ENCODE results near the gene NDUFV1.

Gene NDUFV1

DNA sequence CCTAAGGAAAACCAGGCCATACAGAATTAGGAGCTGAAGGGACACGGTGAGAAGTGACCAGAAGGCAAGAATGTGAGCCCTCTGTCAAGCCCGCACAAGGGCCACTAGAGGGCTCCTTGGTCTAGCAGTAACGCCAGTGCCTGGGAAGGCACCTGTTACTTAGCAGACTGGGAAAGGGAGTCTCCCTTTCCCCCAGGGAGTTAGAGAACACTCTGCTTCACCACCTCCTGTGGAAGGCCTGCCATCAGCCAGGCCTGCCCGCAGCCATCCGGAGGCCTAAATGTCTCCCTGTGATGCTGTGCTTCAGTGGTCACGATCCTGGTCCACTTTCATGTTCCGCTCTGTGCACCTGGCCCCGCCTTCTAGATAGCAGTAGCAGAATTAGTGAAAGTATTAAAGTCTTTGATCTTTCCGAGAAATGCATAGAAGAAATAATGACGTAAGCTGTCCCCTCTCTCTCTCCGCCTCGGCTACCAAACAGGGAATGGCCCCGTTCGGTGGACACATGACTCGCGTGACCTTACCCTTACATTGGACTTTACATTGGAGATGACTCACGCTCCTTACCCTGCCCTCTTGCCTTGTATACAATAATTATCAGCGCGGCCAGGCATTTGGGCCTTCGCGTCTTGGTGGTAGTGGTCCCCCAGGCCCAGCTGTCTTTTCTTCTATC lies 33.9 kb upstream of the NDUFV1 start:
- DNase-seq (ENCODE audit: low read depth, low spot score): no peak
- no peak overlapping the region for H3K4me3 ChIP-seq

GRCh38 chr11:67574938-67575337 lies 31.8 kb upstream of the NDUFV1 start:
- Histone ChIP-seq H3K9me3 (ENCODE audit: low read depth, low read length) (0 out of 2 replicates have a peak, but pooled peaks cover 4% of the 10 kb centered on the region), H3K9ac (ENCODE audit: insufficient read length) (no peak overlapping the region), H3K27ac (no peak overlapping the region), H3K36me3 (ENCODE audit: insufficient read depth, low read length) (no peaks in the 10 kb centered on the region), H3K4me3 (no peak overlapping the region)
- DNase-seq (ENCODE audit: low read depth, low spot score): no peak
- TF ChIP-seq FOXP2 (optimal IDR thresholded peaks at IDR 0.05; ENCODE audit: control extremely low read depth, extremely low read length, insufficient read depth) (no peak), EZH2 (IDR thresholded peaks at IDR 0.05) (no peak), POLR2AphosphoS5 (IDR thresholded peaks at IDR 0.05; ENCODE audit: borderline replicate concordance, low read depth, low read length) (no peak)

More for the DNA sequence above, 33.9 kb upstream of the NDUFV1 start:
- no peaks in the 10 kb centered on the region for H3K36me3 ChIP-seq (ENCODE audit: insufficient read depth, low read length)
- TF ChIP-seq POLR2AphosphoS5 (IDR thresholded peaks at IDR 0.05; ENCODE audit: borderline replicate concordance, low read depth, low read length) (no peak), EZH2 (IDR thresholded peaks at IDR 0.05) (no peak), FOXP2 (optimal IDR thresholded peaks at IDR 0.05; ENCODE audit: control extremely low read depth, extremely low read length, insufficient read depth) (no peak)
- H3K9me3 ChIP-seq (ENCODE audit: low read depth, low read length): 0 out of 2 replicates have a peak, but pooled peaks cover 4% of the 10 kb centered on the region
- H3K9ac ChIP-seq (ENCODE audit: insufficient read length): no peak overlapping the region
- no peak overlapping the region for H3K27ac ChIP-seq

DNA sequence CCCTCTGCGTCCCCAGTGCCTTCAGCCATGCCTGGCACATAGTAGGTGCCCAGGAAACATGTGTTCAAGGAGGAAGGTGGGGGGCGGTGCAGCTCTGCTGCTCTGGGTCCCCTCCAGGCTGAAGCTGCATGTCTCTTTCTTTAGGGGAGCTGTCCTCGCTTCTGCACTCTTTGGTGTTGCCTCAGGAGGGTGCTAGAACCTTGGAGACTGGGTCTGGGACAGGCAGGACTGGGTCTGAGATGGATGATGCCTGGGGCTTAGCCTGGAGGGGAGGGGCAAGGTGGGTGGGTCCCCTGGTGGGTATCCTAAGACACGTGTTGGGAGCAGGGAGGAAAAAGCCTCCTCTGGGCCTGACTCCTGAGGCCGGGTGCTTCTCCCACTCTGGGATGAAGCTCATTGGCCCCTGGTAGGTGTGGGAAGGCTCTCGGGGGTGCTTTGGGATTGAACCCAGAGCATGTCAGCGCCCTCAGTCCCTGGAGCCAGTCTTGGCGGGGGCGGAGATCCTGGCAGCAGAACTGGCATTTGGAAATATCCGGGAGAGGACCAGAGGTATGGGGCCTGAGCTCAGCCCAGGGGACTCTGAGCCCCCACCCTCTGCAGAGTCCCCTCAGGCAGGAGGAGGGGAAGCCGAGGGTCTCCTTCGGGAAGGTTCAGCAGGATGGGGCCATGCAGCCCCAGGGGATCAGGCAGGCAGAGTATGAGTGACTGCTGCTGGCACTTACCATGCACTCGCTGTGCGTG lies 29.8 kb upstream of the NDUFV1 start:
- TF ChIP-seq POLR2AphosphoS5 (IDR thresholded peaks at IDR 0.05; ENCODE audit: borderline replicate concordance, low read depth, low read length): no peak
- TF ChIP-seq FOXP2 (optimal IDR thresholded peaks at IDR 0.05; ENCODE audit: control extremely low read depth, extremely low read length, insufficient read depth): no peak
- no peak for TF ChIP-seq EZH2 (IDR thresholded peaks at IDR 0.05)
- Histone ChIP-seq H3K36me3 (ENCODE audit: insufficient read depth, low read length) (no peaks in the 10 kb centered on the region), H3K4me3 (no peak overlapping the region), H3K9ac (ENCODE audit: insufficient read length) (no peak overlapping the region), H3K27ac (no peak overlapping the region), H3K9me3 (ENCODE audit: low read depth, low read length) (0 out of 2 replicates have a peak, but pooled peaks cover 4% of the 10 kb centered on the region)
- DNase-seq (ENCODE audit: low read depth, low spot score): no peak

- DNase-seq (ENCODE audit: low read depth, low spot score): no peak
- no peak for TF ChIP-seq FOXP2 (optimal IDR thresholded peaks at IDR 0.05; ENCODE audit: control extremely low read depth, extremely low read length, insufficient read depth)
- no peak for TF ChIP-seq POLR2AphosphoS5 (IDR thresholded peaks at IDR 0.05; ENCODE audit: borderline replicate concordance, low read depth, low read length)
- no peak for TF ChIP-seq EZH2 (IDR thresholded peaks at IDR 0.05)
- Histone ChIP-seq H3K9me3 (ENCODE audit: low read depth, low read length) (no peaks in the 10 kb centered on the region), H3K4me3 (no peak overlapping the region), H3K9ac (ENCODE audit: insufficient read length) (no peak overlapping the region), H3K27ac (no peak overlapping the region), H3K36me3 (ENCODE audit: insufficient read depth, low read length) (no peaks in the 10 kb centered on the region)
Observed at GRCh38 chr11:67577951-67578350, 28.8 kb upstream of the NDUFV1 start.

GRCh38 chr11:67581469-67581868 lies 25.3 kb upstream of the NDUFV1 start:
- TF ChIP-seq EZH2 (IDR thresholded peaks at IDR 0.05) (no peak), POLR2AphosphoS5 (IDR thresholded peaks at IDR 0.05; ENCODE audit: borderline replicate concordance, low read depth, low read length) (no peak), FOXP2 (optimal IDR thresholded peaks at IDR 0.05; ENCODE audit: control extremely low read depth, extremely low read length, insufficient read depth) (no peak)
- no peak for DNase-seq (ENCODE audit: low read depth, low spot score)
- Histone ChIP-seq H3K36me3 (ENCODE audit: insufficient read depth, low read length) (peaks cover 21% of the 10 kb centered on the region), H3K9ac (ENCODE audit: insufficient read length) (no peak overlapping the region), H3K9me3 (ENCODE audit: low read depth, low read length) (no peaks in the 10 kb centered on the region), H3K4me3 (no peak overlapping the region), H3K27ac (no peak overlapping the region)

DNA sequence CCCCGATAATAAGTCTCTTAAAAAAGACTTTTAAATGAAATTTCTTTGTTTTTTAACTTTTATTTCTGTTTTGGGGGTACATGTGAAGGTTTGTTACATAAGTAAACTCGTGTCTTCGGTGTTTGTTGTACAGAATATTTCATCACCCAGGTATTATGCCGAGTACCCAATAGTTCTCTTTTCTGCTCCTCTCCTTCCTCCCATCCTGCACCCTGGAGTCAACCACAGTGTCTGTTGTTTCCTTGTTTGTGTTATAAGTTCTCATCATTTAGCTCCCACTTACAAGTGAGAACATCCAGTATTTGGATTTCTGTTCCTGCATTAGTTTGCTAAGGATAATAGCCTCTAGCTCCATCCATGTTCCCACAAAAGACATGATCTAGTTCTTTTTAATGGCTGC lies 24.7 kb upstream of the NDUFV1 start:
- Histone ChIP-seq H3K9ac (ENCODE audit: insufficient read length) (no peak overlapping the region), H3K9me3 (ENCODE audit: low read depth, low read length) (no peaks in the 10 kb centered on the region), H3K27ac (peak overlapping the region; percentile 70; the same call in 1 of the 2 replicates), H3K36me3 (ENCODE audit: insufficient read depth, low read length) (peaks cover 27% of the 10 kb centered on the region), H3K4me3 (no peak overlapping the region)
- DNase-seq (ENCODE audit: low read depth, low spot score): no peak
- TF ChIP-seq FOXP2 (optimal IDR thresholded peaks at IDR 0.05; ENCODE audit: control extremely low read depth, extremely low read length, insufficient read depth) (no peak), POLR2AphosphoS5 (IDR thresholded peaks at IDR 0.05; ENCODE audit: borderline replicate concordance, low read depth, low read length) (no peak), EZH2 (IDR thresholded peaks at IDR 0.05) (no peak)

GRCh38 chr11:67583247-67584204 lies 23.2 kb upstream of the NDUFV1 start, which contains the start of gene GSTP1:
TSS of gene GSTP1 (plus strand) at chr11:67583812. CDS start at chr11:67583844, 32 bp downstream.
- Histone ChIP-seq H3K9me3 (ENCODE audit: low read depth, low read length) (no peaks in the 10 kb centered on the region), H3K36me3 (ENCODE audit: insufficient read depth, low read length) (peaks cover 35% of the 10 kb centered on the region), H3K27ac (peak within 1 kb of the TSS; percentile 84), H3K9ac (ENCODE audit: insufficient read length) (peak within 1 kb of the TSS; percentile 92), H3K4me3 (peak within 1 kb of the TSS; percentile 91)
- DNase-seq (ENCODE audit: low read depth, low spot score): no peak
- TF ChIP-seq POLR2AphosphoS5 (IDR thresholded peaks at IDR 0.05; ENCODE audit: borderline replicate concordance, low read depth, low read length): peak; percentile 97
- TF ChIP-seq FOXP2 (optimal IDR thresholded peaks at IDR 0.05; ENCODE audit: control extremely low read depth, extremely low read length, insufficient read depth): peak; percentile 32
- no peak for TF ChIP-seq EZH2 (IDR thresholded peaks at IDR 0.05)
